GM12801 (cell line): ENCODE data around the gene FBXL7.

ENCODE experiments used
- CTCF ChIP-seq: IDR thresholded peaks from one replicate; pipeline ENCODE4 v1.5.1; 2011; ENCODE audit warnings: control low read depth; ENCODE audit not compliant: insufficient read length; ENCODE audit errors: extremely low read depth

Gene FBXL7

GRCh38 chr5:15499528-15500324, at the start of gene FBXL7:
TSS of gene FBXL7 (plus strand) at chr5:15500180.
- no peak for TF ChIP-seq CTCF

DNA sequence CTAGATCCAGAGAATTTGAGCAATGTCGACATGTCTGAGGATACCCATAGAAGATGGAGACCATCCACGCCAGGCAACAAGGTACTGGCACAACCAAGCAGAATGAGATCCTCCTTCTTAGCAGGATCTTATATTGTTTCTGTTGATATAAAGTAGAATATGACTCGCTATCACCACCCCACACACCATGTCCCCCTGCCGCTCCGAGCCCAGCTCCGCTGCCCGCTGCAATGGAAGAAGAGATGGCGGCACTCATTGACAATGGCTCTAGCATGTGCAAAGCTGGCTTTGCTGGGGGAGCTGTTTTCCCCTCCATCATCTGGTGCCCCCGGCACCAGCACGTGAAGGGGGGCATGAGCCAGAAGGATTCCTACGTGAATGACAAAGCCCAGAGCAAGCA, 49.5 kb upstream of the FBXL7 start:
- no peak for TF ChIP-seq CTCF

DNA sequence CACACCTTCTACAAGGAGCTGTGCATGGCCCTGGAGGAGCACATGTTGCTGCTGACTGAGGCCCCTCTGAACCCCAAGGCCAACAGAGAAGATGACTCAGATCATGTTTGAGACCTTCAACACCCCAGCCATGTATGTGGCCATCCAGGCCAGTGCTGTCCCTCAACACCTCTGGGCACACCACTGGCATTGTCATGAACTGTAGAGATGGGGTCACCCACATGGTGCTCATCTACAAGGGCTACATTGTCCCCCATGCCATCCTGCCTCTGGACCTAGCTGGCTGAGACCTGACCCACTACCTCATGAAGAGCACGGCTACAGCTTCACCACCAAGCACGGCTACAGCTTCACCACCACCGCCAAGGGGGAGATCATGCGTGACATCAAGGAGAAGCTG, 49.0 kb upstream of the FBXL7 start:
- TF ChIP-seq CTCF = no peak

DNA sequence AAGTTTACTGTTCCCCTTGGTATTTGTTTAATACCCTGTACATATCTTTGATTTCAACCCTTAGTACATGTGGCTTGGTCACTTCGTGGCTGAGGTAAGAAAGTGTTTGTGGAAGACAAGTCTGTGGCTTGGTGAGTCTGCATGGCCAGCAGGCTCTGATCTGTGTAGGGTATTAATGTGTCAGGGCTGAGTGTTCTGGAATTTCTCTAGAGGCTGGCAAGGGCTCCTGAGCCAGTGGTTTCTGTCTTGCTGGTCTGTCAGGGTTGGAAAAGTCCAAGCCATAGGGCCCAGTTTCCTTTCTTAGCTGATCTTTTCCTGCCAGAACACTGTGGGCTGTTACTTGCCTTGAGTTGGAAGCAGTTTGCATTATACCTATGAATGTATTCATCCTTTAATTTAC, 48.0 kb upstream of the FBXL7 start:
- no peak for TF ChIP-seq CTCF

DNA sequence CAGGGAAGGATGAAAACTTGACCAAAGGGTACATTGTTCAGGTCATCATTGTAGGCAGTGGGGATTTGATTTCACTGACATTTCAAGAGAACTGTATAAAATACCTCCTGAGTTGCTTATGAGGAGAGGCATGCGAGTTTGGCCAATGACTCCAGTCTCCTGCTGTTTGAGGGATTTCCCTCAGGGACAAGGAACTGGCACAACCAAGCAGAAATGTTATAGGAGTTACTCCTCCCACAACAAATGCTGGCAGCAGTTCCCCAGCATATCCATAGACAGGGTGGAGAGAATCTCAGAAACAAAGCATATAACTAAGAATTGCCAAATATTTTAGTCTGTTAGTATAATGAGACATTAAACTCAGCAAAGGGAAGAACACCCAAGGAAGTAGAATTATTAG, 47.2 kb upstream of the FBXL7 start:
- TF ChIP-seq CTCF = no peak

GRCh38 chr5:15459200-15459599, 40.8 kb upstream of the FBXL7 start:
- no peak for TF ChIP-seq CTCF

DNA sequence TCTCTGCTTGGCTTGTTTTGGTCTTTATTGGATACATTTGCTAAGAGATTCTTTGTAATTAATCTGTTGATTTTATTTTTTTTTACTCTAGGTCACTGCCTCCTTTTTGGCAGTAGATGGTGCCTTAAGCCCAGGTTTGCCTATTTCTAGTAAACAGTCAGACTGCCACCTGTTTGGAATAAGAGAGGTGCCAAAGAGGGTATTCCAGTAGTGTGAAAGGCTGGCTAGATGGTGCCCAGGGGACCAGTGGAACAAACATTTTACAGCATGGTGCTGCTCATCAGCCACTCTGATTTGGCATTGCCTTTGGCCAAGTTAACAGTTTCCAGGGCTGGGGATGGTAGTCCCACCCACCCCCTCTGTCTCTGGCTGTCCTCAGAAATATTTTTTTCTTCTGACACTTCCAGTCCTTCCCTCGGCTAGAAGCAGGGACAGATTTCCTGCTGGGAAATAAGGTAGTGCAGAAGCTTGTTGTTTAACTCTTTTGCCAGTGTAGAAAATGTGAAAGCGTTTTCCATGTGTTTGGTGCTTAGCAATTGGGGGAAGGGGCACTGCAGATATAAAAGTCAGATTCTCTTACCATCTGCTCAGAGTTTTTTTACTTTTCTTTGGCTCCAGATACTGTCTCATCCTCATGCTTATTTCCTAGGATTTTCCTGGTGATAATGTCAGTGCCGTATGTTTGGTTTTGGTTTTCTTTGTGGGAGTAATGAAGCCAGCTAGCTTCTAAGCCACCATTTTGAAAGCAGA, 36.6 kb upstream of the FBXL7 start:
- TF ChIP-seq CTCF = no peak
